Panc1 (cell line): ENCODE measurements around the gene SKIC8. TPM values are rescaled to one million over a fixed set of nuclear protein-coding genes. Genes with fewer than 3 reads are reported as not detected.

Experiments
- ATAC-seq: fragments of 200-7000 bp; cut with Tn5 transposase; 2 replicates; pipeline ENCODE4 v1.9.1; 2020; ENCODE audit warnings: mild to moderate bottlenecking, moderate library complexity
- BruUV-seq: library from RNA; stranded (reverse); fragments of 400-500 nt; replicated peaks from 2 replicates; lab custom pipeline; 2021; lab: Mats Ljungman, UMichigan
- CTCF ChIA-PET: fragments of 300-600 bp; sonication (Branson Sonifier 250); formaldehyde crosslinking; loops from one replicate; lab custom pipeline; 2022; ENCODE audit warnings: antibody characterized with exemption; lab: Charles Lee
- POLR2A ChIA-PET: fragments of 300-600 bp; sonication (Branson Sonifier 250); formaldehyde crosslinking; loops from one replicate; lab custom pipeline; 2022; ENCODE audit warnings: antibody characterized with exemption; lab: Charles Lee
- DNase-seq: peaks from one replicate; pipeline ENCODE4 v3.0.0-alpha.2; 2010; ENCODE audit warnings: low read depth, low spot score
- H3K27ac ChIP-seq: 2 replicates; pipeline ENCODE4 v1.5.1; 2011; ENCODE audit warnings: mild to moderate bottlenecking, low read length, inconsistent platforms
- H3K27me3 ChIP-seq: fragments of 200-500 bp; sonication (Bioruptor generic); 2 replicates; pipeline ENCODE4 v1.6.0; 2014; ENCODE audit warnings: low read length, inconsistent platforms; ENCODE audit not compliant: control insufficient read depth, insufficient read depth
- H3K36me3 ChIP-seq: fragments of 200-500 bp; sonication (Bioruptor generic); 2 replicates; pipeline ENCODE4 v1.5.1; 2014; ENCODE audit warnings: inconsistent platforms, mild to moderate bottlenecking, low read length, moderate library complexity; ENCODE audit not compliant: control insufficient read depth, insufficient read depth
- H3K4me1 ChIP-seq: 2 replicates; pipeline ENCODE4 v1.5.1; 2011; ENCODE audit warnings: inconsistent platforms, mild to moderate bottlenecking, low read length, moderate library complexity; ENCODE audit not compliant: control insufficient read depth, insufficient read depth
- H3K4me3 ChIP-seq, 2 experiments: 2 replicates each; pipeline ENCODE4 v1.5.1; 2011 to 2012; ENCODE audit warnings: low read depth in 2 of 2, low read length in 2 of 2, mild to moderate bottlenecking in 2 of 2, inconsistent platforms in 1 of 2, moderate library complexity in 1 of 2
- H3K9me3 ChIP-seq: fragments of 200-500 bp; sonication (Bioruptor generic); 2 replicates; pipeline ENCODE4 v1.5.1; 2014; ENCODE audit warnings: low read depth, mild to moderate bottlenecking, inconsistent platforms, low read length, moderate library complexity; ENCODE audit not compliant: control insufficient read depth, insufficient read depth
- POLR2AphosphoS5 ChIP-seq: IDR thresholded peaks from 2 replicates; pipeline ENCODE4 v1.6.1; 2012; ENCODE audit warnings: mild to moderate bottlenecking, low read depth, low read length, moderate library complexity
- SIN3A ChIP-seq: IDR thresholded peaks from 2 replicates; pipeline ENCODE4 v1.6.1; 2012; ENCODE audit warnings: low read depth, mild to moderate bottlenecking, low read length, moderate library complexity, borderline replicate concordance; ENCODE audit not compliant: insufficient read depth
- TCF7L2 ChIP-seq: IDR thresholded peaks from 2 replicates; pipeline ENCODE4 v1.6.1; 2011; ENCODE audit warnings: mild to moderate bottlenecking, low read depth, low read length, inconsistent platforms
- in situ Hi-C: cut with HindIII; loops from 2 replicates; pipeline ENCODE4 v1.10.0; 2016; ENCODE audit warnings: low sequenced_read_pairs, low pct_unique_long_range_greater_than_20kb
- intact Hi-C: fragments of 100-400 bp; cut with micrococcal nuclease; formaldehyde crosslinking; loops from one replicate; pipeline ENCODE4 v1.10.0; 2022; ENCODE audit not compliant: unreplicated experiment
- total RNA-seq: library from RNA; stranded (reverse); gene quantifications from one replicate; pipeline ENCODE4 v1.2.1, GENCODE V29; 2021; ENCODE audit not compliant: unreplicated experiment
- TF ChIP-seq, protein P1 (sequence below), 2 experiments: IDR thresholded peaks; 2 replicates each; pipeline ENCODE4 v1.6.1; 2011 to 2012; ENCODE audit warnings: low read depth in 2 of 2, control low read depth in 1 of 2, low read length in 1 of 2, mild to moderate bottlenecking in 1 of 2, moderate library complexity in 1 of 2; ENCODE audit not compliant: insufficient read depth in 1 of 2
- TF ChIP-seq, protein P2 (sequence below): fragments of 450-650 bp; IDR thresholded peaks from 2 replicates; pipeline ENCODE4 v1.5.1; 2017; ENCODE audit warnings: mild to moderate bottlenecking

Gene SKIC8
- total RNA-seq, 1 experiment from 2014 or later, result 66.3 TPM

DNA sequence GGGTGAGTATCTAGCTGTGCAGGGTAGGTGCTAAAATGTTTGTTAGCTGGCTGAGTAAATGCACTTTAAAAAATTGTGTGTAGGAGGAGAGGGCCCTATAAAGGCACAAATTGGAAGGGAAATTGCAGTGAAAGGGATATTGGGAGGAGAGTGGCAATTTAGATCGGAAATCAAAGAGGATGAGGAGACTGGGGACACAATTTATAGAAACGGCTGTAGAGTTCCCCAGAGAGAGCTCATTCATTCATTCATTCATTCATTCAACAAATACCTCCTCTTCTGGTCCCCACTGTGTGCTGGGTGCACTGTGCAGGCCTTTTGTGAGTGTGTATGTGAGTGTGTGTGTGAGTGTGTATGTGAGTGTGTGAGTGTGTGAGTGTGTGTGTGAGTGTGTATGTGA, 32.6 kb downstream of the SKIC8 start:
- Histone ChIP-seq H3K4me1 (peaks cover 12% of the 10 kb centered on the region), H3K9me3 (no peaks in the 10 kb centered on the region), H3K4me3 (no peak overlapping the region), H3K27me3 (no peaks in the 10 kb centered on the region), H3K36me3 (no peaks in the 10 kb centered on the region), H3K27ac (no peak overlapping the region)
- ATAC-seq (no peak), DNase-seq (no peak)
- ChIA-PET POLR2A (interaction anchor here (0.6 kb wide), 1 partner anchor 33 kb away, joined by 3 read pairs; no protein-coding TSS in a partner anchor), CTCF (interaction anchor here (0.6 kb wide), 1 partner anchor 24 kb away, joined by 3 read pairs; no protein-coding TSS in a partner anchor)
- BruUV-seq, result no TSS peak
- in situ Hi-C loops, result loop anchor here (25.0 kb wide), 1 partner anchor 130 kb away; the partner anchor contains the start of genes CIB2 and IDH3A
- intact Hi-C loops, result no loop called here
- TF ChIP-seq, protein P1, sequence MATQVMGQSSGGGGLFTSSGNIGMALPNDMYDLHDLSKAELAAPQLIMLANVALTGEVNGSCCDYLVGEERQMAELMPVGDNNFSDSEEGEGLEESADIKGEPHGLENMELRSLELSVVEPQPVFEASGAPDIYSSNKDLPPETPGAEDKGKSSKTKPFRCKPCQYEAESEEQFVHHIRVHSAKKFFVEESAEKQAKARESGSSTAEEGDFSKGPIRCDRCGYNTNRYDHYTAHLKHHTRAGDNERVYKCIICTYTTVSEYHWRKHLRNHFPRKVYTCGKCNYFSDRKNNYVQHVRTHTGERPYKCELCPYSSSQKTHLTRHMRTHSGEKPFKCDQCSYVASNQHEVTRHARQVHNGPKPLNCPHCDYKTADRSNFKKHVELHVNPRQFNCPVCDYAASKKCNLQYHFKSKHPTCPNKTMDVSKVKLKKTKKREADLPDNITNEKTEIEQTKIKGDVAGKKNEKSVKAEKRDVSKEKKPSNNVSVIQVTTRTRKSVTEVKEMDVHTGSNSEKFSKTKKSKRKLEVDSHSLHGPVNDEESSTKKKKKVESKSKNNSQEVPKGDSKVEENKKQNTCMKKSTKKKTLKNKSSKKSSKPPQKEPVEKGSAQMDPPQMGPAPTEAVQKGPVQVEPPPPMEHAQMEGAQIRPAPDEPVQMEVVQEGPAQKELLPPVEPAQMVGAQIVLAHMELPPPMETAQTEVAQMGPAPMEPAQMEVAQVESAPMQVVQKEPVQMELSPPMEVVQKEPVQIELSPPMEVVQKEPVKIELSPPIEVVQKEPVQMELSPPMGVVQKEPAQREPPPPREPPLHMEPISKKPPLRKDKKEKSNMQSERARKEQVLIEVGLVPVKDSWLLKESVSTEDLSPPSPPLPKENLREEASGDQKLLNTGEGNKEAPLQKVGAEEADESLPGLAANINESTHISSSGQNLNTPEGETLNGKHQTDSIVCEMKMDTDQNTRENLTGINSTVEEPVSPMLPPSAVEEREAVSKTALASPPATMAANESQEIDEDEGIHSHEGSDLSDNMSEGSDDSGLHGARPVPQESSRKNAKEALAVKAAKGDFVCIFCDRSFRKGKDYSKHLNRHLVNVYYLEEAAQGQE (IDR thresholded peaks at IDR 0.05; ENCODE audit: insufficient read depth in 1 of 2, low read depth in 2 of 2, low read length in 1 of 2), result no peak
- TF ChIP-seq POLR2AphosphoS5, result no peak
- TF ChIP-seq SIN3A, result no peak
- TF ChIP-seq TCF7L2, result no peak
- TF ChIP-seq, protein P2, sequence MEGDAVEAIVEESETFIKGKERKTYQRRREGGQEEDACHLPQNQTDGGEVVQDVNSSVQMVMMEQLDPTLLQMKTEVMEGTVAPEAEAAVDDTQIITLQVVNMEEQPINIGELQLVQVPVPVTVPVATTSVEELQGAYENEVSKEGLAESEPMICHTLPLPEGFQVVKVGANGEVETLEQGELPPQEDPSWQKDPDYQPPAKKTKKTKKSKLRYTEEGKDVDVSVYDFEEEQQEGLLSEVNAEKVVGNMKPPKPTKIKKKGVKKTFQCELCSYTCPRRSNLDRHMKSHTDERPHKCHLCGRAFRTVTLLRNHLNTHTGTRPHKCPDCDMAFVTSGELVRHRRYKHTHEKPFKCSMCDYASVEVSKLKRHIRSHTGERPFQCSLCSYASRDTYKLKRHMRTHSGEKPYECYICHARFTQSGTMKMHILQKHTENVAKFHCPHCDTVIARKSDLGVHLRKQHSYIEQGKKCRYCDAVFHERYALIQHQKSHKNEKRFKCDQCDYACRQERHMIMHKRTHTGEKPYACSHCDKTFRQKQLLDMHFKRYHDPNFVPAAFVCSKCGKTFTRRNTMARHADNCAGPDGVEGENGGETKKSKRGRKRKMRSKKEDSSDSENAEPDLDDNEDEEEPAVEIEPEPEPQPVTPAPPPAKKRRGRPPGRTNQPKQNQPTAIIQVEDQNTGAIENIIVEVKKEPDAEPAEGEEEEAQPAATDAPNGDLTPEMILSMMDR, result no peak

DNA sequence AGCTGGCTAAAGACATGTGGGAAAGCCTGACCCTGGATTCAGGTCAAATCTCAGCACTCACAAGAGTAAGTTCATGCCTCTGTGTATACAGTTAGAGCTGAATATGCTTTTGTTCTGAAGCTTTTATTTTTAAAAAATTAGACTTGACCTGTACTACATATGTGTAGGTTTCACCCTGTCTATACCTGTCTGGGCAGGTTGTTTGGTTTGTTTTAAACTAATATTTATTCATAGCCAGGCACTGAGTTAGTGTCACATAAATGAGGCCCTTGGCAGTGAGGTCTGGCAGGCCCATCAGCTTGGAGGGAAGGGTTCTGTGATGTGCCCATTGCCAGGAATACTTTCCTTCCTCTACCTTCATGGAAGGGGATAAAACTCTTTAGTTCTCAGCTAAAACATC, 33.2 kb downstream of the SKIC8 start:
- H3K27me3 ChIP-seq, result no peaks in the 10 kb centered on the region
- H3K27ac ChIP-seq, result peak overlapping the region; percentile 29; the same call in 1 of the 2 replicates
- no peak for TF ChIP-seq SIN3A
- TF ChIP-seq, protein P2, result no peak
- TF ChIP-seq, protein P1 (IDR thresholded peaks at IDR 0.05; ENCODE audit: insufficient read depth in 1 of 2, low read depth in 2 of 2, low read length in 1 of 2), result no peak
- TF ChIP-seq POLR2AphosphoS5, result no peak
- no peak for TF ChIP-seq TCF7L2
- ChIA-PET CTCF (interaction anchor here (0.6 kb wide), 1 partner anchor 23 kb away, joined by 3 read pairs; no protein-coding TSS in a partner anchor), POLR2A (interaction anchor here (0.6 to 0.8 kb wide), 2 partner anchors 11 to 34 kb away, joined by 3 read pairs; no protein-coding TSS in a partner anchor)
- no peaks in the 10 kb centered on the region for H3K36me3 ChIP-seq
- intact Hi-C loops, result no loop called here
- DNase-seq (no peak), ATAC-seq (no peak)
- H3K4me1 ChIP-seq, result peaks cover 12% of the 10 kb centered on the region
- in situ Hi-C loops, result loop anchor here (25.0 kb wide), 1 partner anchor 129 kb away; the partner anchor contains the start of genes CIB2 and IDH3A
- no TSS peak for BruUV-seq
- H3K4me3 ChIP-seq, result no peak overlapping the region
- no peaks in the 10 kb centered on the region for H3K9me3 ChIP-seq
